HepG2 (cell line): ENCODE data around the gene NEK6. TPM values are rescaled to one million over a fixed set of nuclear protein-coding genes. Genes with fewer than 3 reads are reported as not detected.

Source experiments
- CSRNP1 ChIP-seq: sonication (generic); formaldehyde crosslinking; IDR thresholded peaks from 2 replicates; pipeline ENCODE4 v1.8.1; 2023; ENCODE audit warnings: mild to moderate bottlenecking, missing genetic modification reagents
- EED ChIP-seq: sonication (generic); formaldehyde crosslinking; IDR thresholded peaks from 2 replicates; pipeline ENCODE4 v1.5.0; 2020; ENCODE audit warnings: mild to moderate bottlenecking, missing genetic modification reagents
- FOSL2 ChIP-seq: sonication (generic); formaldehyde crosslinking; IDR thresholded peaks from 2 replicates; pipeline ENCODE4 v1.4.0; 2020; ENCODE audit warnings: missing genetic modification reagents
- FOXK2 ChIP-seq: fragments of 450-650 bp; IDR thresholded peaks from 2 replicates; pipeline ENCODE4 v1.6.1; 2016
- HOXA3 ChIP-seq: sonication (generic); formaldehyde crosslinking; IDR thresholded peaks from 2 replicates; pipeline ENCODE4 v1.5.0; 2020; ENCODE audit warnings: missing genetic modification reagents
- HOXA9 ChIP-seq: sonication (generic); formaldehyde crosslinking; IDR thresholded peaks from 2 replicates; pipeline ENCODE4 v1.8.1; 2022; ENCODE audit warnings: missing genetic modification reagents, mild to moderate bottlenecking, moderate library complexity, borderline replicate concordance
- IKZF5 ChIP-seq: IDR thresholded peaks from 2 replicates; pipeline ENCODE4 v1.6.1; 2018; ENCODE audit warnings: missing genetic modification reagents, mild to moderate bottlenecking, missing compliant biosample characterization
- ISL2 ChIP-seq: sonication (generic); formaldehyde crosslinking; IDR thresholded peaks from 2 replicates; pipeline ENCODE4 v1.5.0; 2020; ENCODE audit warnings: missing genetic modification reagents
- KLF6 ChIP-seq: IDR thresholded peaks from 2 replicates; pipeline ENCODE4 v1.8.0; 2016; ENCODE audit warnings: missing biosample characterization, missing genetic modification reagents
- MEIS2 ChIP-seq: sonication (generic); formaldehyde crosslinking; IDR thresholded peaks from 2 replicates; pipeline ENCODE4 v1.9.0; 2021; ENCODE audit warnings: mild to moderate bottlenecking, missing genetic modification reagents
- MYC ChIP-seq: sonication (generic); formaldehyde crosslinking; IDR thresholded peaks from 2 replicates; pipeline ENCODE4 v1.9.0; 2021; ENCODE audit warnings: missing genetic modification reagents, borderline replicate concordance
- NFATC3 ChIP-seq: sonication (generic); formaldehyde crosslinking; IDR thresholded peaks from 2 replicates; pipeline ENCODE4 v1.5.1; 2020; ENCODE audit warnings: mild to moderate bottlenecking, missing genetic modification reagents
- NFE2 ChIP-seq: sonication (generic); formaldehyde crosslinking; IDR thresholded peaks from 2 replicates; pipeline ENCODE4 v1.4.0; 2020; ENCODE audit warnings: missing genetic modification reagents
- NR2F2 ChIP-seq: IDR thresholded peaks from 2 replicates; pipeline ENCODE4 v1.6.1; 2012; ENCODE audit warnings: low read depth, inconsistent platforms, borderline replicate concordance
- NR2F6 ChIP-seq, 2 experiments: IDR thresholded peaks; 2 replicates each; pipeline ENCODE4 v1.6.1; 2016; ENCODE audit warnings: antibody characterized with exemption in 1 of 2, mild to moderate bottlenecking in 1 of 2
- PBX2 ChIP-seq: IDR thresholded peaks from 2 replicates; pipeline ENCODE4 v1.6.1; 2016; ENCODE audit warnings: control low read depth
- RXRB ChIP-seq: IDR thresholded peaks from 2 replicates; pipeline ENCODE4 v1.6.1; 2016; ENCODE audit warnings: borderline replicate concordance, missing genetic modification reagents, missing compliant biosample characterization
- SRY ChIP-seq: sonication (generic); formaldehyde crosslinking; IDR thresholded peaks from 2 replicates; pipeline ENCODE4 v1.8.0; 2022; ENCODE audit warnings: mild to moderate bottlenecking, missing genetic modification reagents
- TARDBP ChIP-seq: sonication (generic); formaldehyde crosslinking; IDR thresholded peaks from 2 replicates; pipeline ENCODE4 v1.8.0; 2022; ENCODE audit warnings: mild to moderate bottlenecking, missing genetic modification reagents
- TGIF2 ChIP-seq: IDR thresholded peaks from 2 replicates; pipeline ENCODE4 v1.6.1; 2016; ENCODE audit warnings: control low read depth, missing compliant biosample characterization
- ZC3H4 ChIP-seq: sonication (generic); formaldehyde crosslinking; IDR thresholded peaks from 2 replicates; pipeline ENCODE4 v1.4.0; 2020; ENCODE audit warnings: missing genetic modification reagents, borderline replicate concordance
- ZNF205 ChIP-seq: IDR thresholded peaks from 2 replicates; pipeline ENCODE4 v1.6.1; 2018; ENCODE audit warnings: missing biosample characterization, missing genetic modification reagents
- ZNF331 ChIP-seq: sonication (generic); formaldehyde crosslinking; IDR thresholded peaks from 2 replicates; pipeline ENCODE4 v1.4.0; 2020; ENCODE audit warnings: missing genetic modification reagents
- ZNF597 ChIP-seq: sonication (generic); formaldehyde crosslinking; IDR thresholded peaks from 2 replicates; pipeline ENCODE4 v1.5.0; 2020; ENCODE audit warnings: missing genetic modification reagents
- ZNF614 ChIP-seq: IDR thresholded peaks from 2 replicates; pipeline ENCODE4 v1.6.1; 2018; ENCODE audit warnings: missing biosample characterization, missing genetic modification reagents, inconsistent platforms, borderline replicate concordance
- ZNF777 ChIP-seq: sonication (generic); formaldehyde crosslinking; IDR thresholded peaks from 2 replicates; pipeline ENCODE4 v1.4.0; 2020; ENCODE audit warnings: missing genetic modification reagents
- ZSCAN31 ChIP-seq: sonication (generic); formaldehyde crosslinking; IDR thresholded peaks from 2 replicates; pipeline ENCODE4 v1.5.0; 2020; ENCODE audit warnings: low read depth, mild to moderate bottlenecking, missing genetic modification reagents
- polyA plus RNA-seq, 8 experiments: library from polyadenylated mRNA; depleted of rRNA in 3 of 8; stranded (reverse) in 7 of 8; unstranded in 1 of 8; fragments of >200 nt; fragmentation: Illumina TruSeq in 4 of 8; extraction: Trizol in 4 of 8; gene quantifications; 2 replicates each; pipeline versions ENCODE4 v1.2.1 to v1.2.3, GENCODE V29; 2011 to 2016; ENCODE audit warnings: low read depth in 4 of 8, missing spikeins in 1 of 8, mixed read lengths in 1 of 8; ENCODE audit not compliant: insufficient read depth in 1 of 8
- total RNA-seq, 5 experiments: library from RNA; depleted of rRNA; stranded (reverse); fragments of >200 nt; fragmentation: Illumina TruSeq; extraction: Trizol; gene quantifications; 2 replicates each; pipeline ENCODE4 v1.2.3, GENCODE V29; 2016; ENCODE audit warnings: low read depth in 1 of 5

Gene NEK6
- total and polyA plus RNA-seq, 2 of the 13 experiments (the other 11 are each of a cell fraction or from before 2014, with no cell fraction given) = 30.4 to 119 TPM

GRCh38 chr9:124390794-124391658, 133.3 kb downstream of the NEK6 start (continued):
- TF ChIP-seq HOXA3 (CRISPR knock-in tag) (peak; percentile 54; the same call in 1 of the 2 replicates), CSRNP1 (CRISPR knock-in tag) (no peak), ZNF614 (CRISPR knock-in tag) (0 out of 2 replicates have a peak, but pooled peaks have one; percentile 39), PBX2 (peak; percentile 60), ZNF777 (CRISPR knock-in tag) (no peak), MEIS2 (peak; percentile 97), IKZF5 (CRISPR knock-in tag) (peak; percentile 24; the same call in 1 of the 2 replicates), TARDBP (CRISPR knock-in tag) (peak; percentile 43; the same call in 1 of the 2 replicates), FOSL2 (CRISPR knock-in tag) (peak; percentile 90), TGIF2 (CRISPR knock-in tag) (0 out of 2 replicates have a peak, but pooled peaks have one; percentile 37), ZSCAN31 (no peak), ZC3H4 (CRISPR knock-in tag) (no peak), ZNF331 (CRISPR knock-in tag) (peak; percentile 63; the same call in 1 of the 2 replicates), NFATC3 (CRISPR knock-in tag) (no peak), NR2F2 (peak; percentile 61), ISL2 (CRISPR knock-in tag) (peak; percentile 48; the same call in 1 of the 2 replicates), ZNF205 (CRISPR knock-in tag) (0 out of 2 replicates have a peak, but pooled peaks have one; percentile 57), SRY (CRISPR knock-in tag) (no peak), RXRB (CRISPR knock-in tag) (peak; percentile 37; the same call in 1 of the 2 replicates), HOXA9 (CRISPR knock-in tag) (no peak), ZNF597 (CRISPR knock-in tag) (no peak), EED (CRISPR knock-in tag) (no peak), FOXK2 (peak; percentile 65; the same call in 1 of the 2 replicates), NR2F6 (IDR thresholded peaks at IDR 0.05) (peak; percentile 75), NR2F6 (CRISPR knock-in tag; IDR thresholded peaks at IDR 0.05) (peak; percentile 81), KLF6 (no peak), NFE2 (no peak), MYC (CRISPR knock-in tag) (no peak)
